Heart left ventricle (tissue), 13 donors: ENCODE results near the gene IRX5.

Experiments used
- CTCF ChIP-seq, 12 donors: fragments of 200-600 bp; sonication (generic) in 4 of 12; IDR thresholded peaks; one replicate each; pipeline versions ENCODE4 v1.5.0 to v1.8.0; 2018 to 2022; ENCODE audit warnings: antibody characterized with exemption in 12 of 12, mild to moderate bottlenecking in 5 of 12
- POLR2A ChIP-seq, 2 donors: fragments of 450-650 bp; IDR thresholded peaks; one replicate each; pipeline ENCODE4 v1.6.1; 2017; ENCODE audit warnings: antibody characterized with exemption in 2 of 2, mild to moderate bottlenecking in 2 of 2, moderate library complexity in 2 of 2
- donor health status: ischemic (EF 13 %, LVEDD 7.1; RV severe dilation, severe dysfunction).
- donor health status: DM: no; HTN: yes; CAD: no.
- donor health status: DM: no; HTN: no; CAD: no.
- donor health status: ischemic (EF 25% LVEDD 6.9; RV normal size, moderate dysfunction).
- donor health status: ischemic (EF 25% LVEDD 5.7; RV mildly dilated, moderate dysfunction).
- donor health status: ischemic (EF 35%, LVEDD 5.7; RV mildly dilated, moderate dysfunction).
- donor health status: nonischemic (EF 11% LVEDD 7.7; RV severe dilation, severe dysfunction).
- donor health status: DM: yes; HTN: yes; CAD: no.
- donor health status: PGD.
- donor health status: ischemic (EF 29% LVEDD 5.4; RV normal size, mild dysfunction).
- donor health status: nonischemic (EF 23%, LVEDD 6.1; RV moderate dilation, normal function).

GRCh38 chr16:54901606-54902005 is 29.1 kb upstream of the IRX5 start:
- TF ChIP-seq CTCF (IDR thresholded peaks at IDR 0.05) (no peak), POLR2A (IDR thresholded peaks at IDR 0.05) (no peak)
